H9 (cell line): ENCODE results near the gene NPHP4. TPM values are rescaled to one million over a fixed set of nuclear protein-coding genes. Genes with fewer than 3 reads are reported as not detected.

Source experiments
- DNase-seq: peaks from one replicate; pipeline ENCODE4 v3.0.0-alpha.2; 2017
- H2AFZ ChIP-seq: one replicate; pipeline ENCODE4 v1.6.1; 2013; ENCODE audit warnings: mild to moderate bottlenecking, low read length, control low read depth, moderate library complexity
- H2AK5ac ChIP-seq: 2 replicates; pipeline ENCODE4 v1.6.1; 2013; ENCODE audit warnings: low read length, control low read depth, mixed read lengths; ENCODE audit not compliant: insufficient read length
- H2BK120ac ChIP-seq: one replicate; pipeline ENCODE4 v1.6.1; 2013; ENCODE audit warnings: low read depth, mild to moderate bottlenecking, low read length, control low read depth, inconsistent platforms; ENCODE audit not compliant: poor library complexity, severe bottlenecking
- H2BK12ac ChIP-seq: 2 replicates; pipeline ENCODE4 v1.6.1; 2013; ENCODE audit warnings: low read length, control low read depth, mixed read lengths, low read depth; ENCODE audit not compliant: insufficient read length
- H2BK15ac ChIP-seq: 2 replicates; pipeline ENCODE4 v1.6.1; 2013; ENCODE audit warnings: low read depth, low read length, control low read depth
- H2BK20ac ChIP-seq: one replicate; pipeline ENCODE4 v1.6.1; 2013; ENCODE audit warnings: low read depth, mild to moderate bottlenecking, low read length, control low read depth, inconsistent platforms; ENCODE audit not compliant: poor library complexity, severe bottlenecking
- H2BK5ac ChIP-seq: 2 replicates; pipeline ENCODE4 v1.6.1; 2013; ENCODE audit warnings: low read length, control low read depth, mixed read lengths; ENCODE audit not compliant: insufficient read length
- H3K14ac ChIP-seq: 2 replicates; pipeline ENCODE4 v1.6.1; 2013; ENCODE audit warnings: low read length, control low read depth; ENCODE audit not compliant: insufficient read depth
- H3K18ac ChIP-seq: 2 replicates; pipeline ENCODE4 v1.6.1; 2013; ENCODE audit warnings: low read depth, mild to moderate bottlenecking, mixed read lengths, low read length, control low read depth; ENCODE audit not compliant: insufficient read length
- H3K23ac ChIP-seq: 2 replicates; pipeline ENCODE4 v1.6.1; 2013; ENCODE audit warnings: low read length, control low read depth, mixed read lengths, low read depth; ENCODE audit not compliant: insufficient read length
- H3K23me2 ChIP-seq: 2 replicates; pipeline ENCODE4 v1.6.1; 2013; ENCODE audit warnings: low read depth, mild to moderate bottlenecking, mixed read lengths, low read length, control low read depth; ENCODE audit not compliant: insufficient read length, poor library complexity, severe bottlenecking
- H3K27ac ChIP-seq: 2 replicates; pipeline ENCODE4 v1.5.1; 2013; ENCODE audit warnings: low read length, control low read depth, mixed read lengths, low read depth; ENCODE audit not compliant: insufficient read length
- H3K27me3 ChIP-seq: 2 replicates; pipeline ENCODE4 v1.6.1; 2013; ENCODE audit warnings: low read length, control low read depth, inconsistent platforms; ENCODE audit not compliant: insufficient read depth
- H3K4ac ChIP-seq: 2 replicates; pipeline ENCODE4 v1.6.1; 2013; ENCODE audit warnings: low read depth, mild to moderate bottlenecking, control low read depth, inconsistent platforms, low read length, moderate library complexity
- H3K4me1 ChIP-seq: 2 replicates; pipeline ENCODE4 v1.6.1; 2013; ENCODE audit warnings: low read length, control low read depth, inconsistent platforms; ENCODE audit not compliant: insufficient read depth
- H3K4me2 ChIP-seq: 2 replicates; pipeline ENCODE4 v1.6.1; 2013; ENCODE audit warnings: low read length, control low read depth, mixed read lengths; ENCODE audit not compliant: insufficient read length, insufficient read depth
- H3K56ac ChIP-seq: 2 replicates; pipeline ENCODE4 v1.6.1; 2013; ENCODE audit warnings: low read depth, mild to moderate bottlenecking, mixed read lengths, low read length, control low read depth; ENCODE audit not compliant: insufficient read length
- H3K79me1 ChIP-seq: 2 replicates; pipeline ENCODE4 v1.6.1; 2013; ENCODE audit warnings: low read depth, mild to moderate bottlenecking, moderate library complexity, low read length, control low read depth, inconsistent platforms; ENCODE audit not compliant: insufficient read depth, poor library complexity, severe bottlenecking
- H3K79me2 ChIP-seq: 2 replicates; pipeline ENCODE4 v1.6.1; 2013; ENCODE audit warnings: low read length, control low read depth, inconsistent platforms; ENCODE audit not compliant: insufficient read depth
- H3K9ac ChIP-seq: 2 replicates; pipeline ENCODE4 v1.6.1; 2013; ENCODE audit warnings: low read length, control low read depth, mixed read lengths; ENCODE audit not compliant: insufficient read length; ENCODE audit errors: extremely low read depth
- H3K9me3 ChIP-seq: one replicate; pipeline ENCODE4 v1.6.1; 2013; ENCODE audit warnings: low read depth, low read length, inconsistent platforms; ENCODE audit not compliant: control insufficient read depth
- H3T11ph ChIP-seq: one replicate; pipeline ENCODE4 v1.6.1; 2013; ENCODE audit warnings: mild to moderate bottlenecking, low read length, control low read depth, inconsistent platforms
- H4K20me1 ChIP-seq: one replicate; pipeline ENCODE4 v1.6.1; 2013; ENCODE audit not compliant: control insufficient read depth, insufficient read length, insufficient read depth
- H4K5ac ChIP-seq: 2 replicates; pipeline ENCODE4 v1.6.1; 2013; ENCODE audit warnings: low read depth, mild to moderate bottlenecking, mixed read lengths, low read length, control low read depth; ENCODE audit not compliant: insufficient read length
- H4K8ac ChIP-seq: replicated peaks from 2 replicates; pipeline ENCODE4 v1.6.1; 2013; ENCODE audit warnings: low read length, control low read depth, mixed read lengths, low read depth; ENCODE audit not compliant: insufficient read length
- H4K91ac ChIP-seq: 2 replicates; pipeline ENCODE4 v1.6.1; 2013; ENCODE audit warnings: low read depth, mild to moderate bottlenecking, moderate library complexity, mixed read lengths, low read length, control low read depth; ENCODE audit not compliant: insufficient read length
- H3K27ac Mint-ChIP-seq, 3 experiments: 2 replicates in 2 of 3; 3 replicates in 1 of 3; pipeline ENCODE4 v1.8.0; 2020 to 2021; ENCODE audit warnings: mixed read lengths in 3 of 3, mild to moderate bottlenecking in 1 of 3, moderate library complexity in 1 of 3
- H3K27me3 Mint-ChIP-seq: 2 replicates; pipeline ENCODE4 v1.8.0; 2021; ENCODE audit warnings: low read depth, mild to moderate bottlenecking, moderate library complexity, mixed read lengths
- H3K36me3 Mint-ChIP-seq, 3 experiments: 2 replicates in 2 of 3; 3 replicates in 1 of 3; pipeline ENCODE4 v1.8.0; 2020 to 2021; ENCODE audit warnings: low read depth in 3 of 3, mixed read lengths in 3 of 3; ENCODE audit not compliant: insufficient read depth in 1 of 3
- H3K4me1 Mint-ChIP-seq, 2 experiments: 2 replicates each; pipeline ENCODE4 v1.8.0; 2020; ENCODE audit warnings: mixed read lengths in 2 of 2
- H3K4me3 Mint-ChIP-seq, 2 experiments: 2 replicates in 1 of 2; 3 replicates in 1 of 2; pipeline ENCODE4 v1.8.0; 2020 to 2021; ENCODE audit warnings: mild to moderate bottlenecking in 2 of 2, mixed read lengths in 2 of 2, moderate library complexity in 1 of 2
- H3K9me3 Mint-ChIP-seq, 2 experiments: 2 replicates in 1 of 2; 3 replicates in 1 of 2; pipeline ENCODE4 v1.8.0; 2020; ENCODE audit warnings: mild to moderate bottlenecking in 2 of 2, mixed read lengths in 2 of 2, moderate library complexity in 1 of 2
- WGBS: extraction: QIAGEN DNeasy Blood & Tissue Kit; methylation state at CpG from one replicate; pipeline ENCODE4 v1.1.7; 2013; ENCODE audit warnings: missing lambda C conversion rate, low lambda C conversion rate, mixed read lengths; ENCODE audit not compliant: insufficient read length; ENCODE audit errors: extremely low coverage; 5-methylcytosine and 5-hydroxymethylcytosine counted together
- total RNA-seq: library from RNA; stranded (reverse); gene quantifications from 2 replicates; pipeline ENCODE4 v1.2.1, GENCODE V29; 2021
- TF ChIP-seq, protein P1 (sequence below): fragments of 200-600 bp; sonication (generic); conservative IDR thresholded peaks from 3 replicates; pipeline ENCODE4 v1.8.0; 2021; ENCODE audit warnings: antibody characterized with exemption, mild to moderate bottlenecking

NPHP4 gene
- total RNA-seq, 1 experiment from 2014 or later, result 17.6 TPM

DNA sequence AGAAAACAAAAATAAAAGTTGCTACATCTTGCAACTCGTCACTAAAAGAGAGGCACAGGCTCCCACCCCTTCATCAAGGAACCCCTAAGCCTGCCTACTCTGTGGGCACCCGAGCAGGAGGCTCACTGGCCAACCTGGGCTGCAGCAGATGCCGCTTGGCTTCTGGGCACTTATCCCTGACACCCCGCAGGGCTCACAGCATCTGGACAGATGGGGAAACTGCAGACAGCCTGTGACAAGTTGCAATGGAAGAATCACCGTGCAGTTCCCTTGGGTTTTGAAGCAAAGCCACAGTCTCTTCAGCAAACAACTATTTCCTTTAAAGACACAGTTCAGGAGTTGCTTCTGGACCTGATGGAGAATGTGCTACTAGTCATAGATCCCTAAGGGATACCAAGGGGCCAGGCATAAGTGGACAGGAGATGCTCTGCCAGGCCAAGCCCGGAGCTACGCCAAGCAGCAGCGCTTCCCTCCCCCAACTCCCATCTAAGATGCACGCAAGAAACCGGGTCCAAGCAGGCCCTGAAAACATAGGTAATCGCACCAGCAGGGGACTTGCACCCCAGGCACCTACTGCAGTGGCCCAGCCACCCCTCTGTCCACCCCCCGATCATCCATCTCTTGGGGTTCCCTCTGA, 170.6 kb downstream of the NPHP4 start:
- Histone ChIP-seq H3K79me2 (no peaks in the 10 kb centered on the region), H2AK5ac (no peak overlapping the region), H2BK120ac (no peak overlapping the region), H3K23me2 (no peaks in the 10 kb centered on the region), H3K14ac (no peak overlapping the region), H3K4me2 (no peak overlapping the region), H2BK15ac (no peak overlapping the region), H3K9me3 (no peaks in the 10 kb centered on the region), H4K8ac (no peak overlapping the region), H2BK5ac (no peak overlapping the region), H3K18ac (no peak overlapping the region), H2AFZ (no peak overlapping the region), H4K20me1 (no peaks in the 10 kb centered on the region), H2BK20ac (no peak overlapping the region), H2BK12ac (no peak overlapping the region), H4K91ac (no peak overlapping the region), H4K5ac (no peak overlapping the region), H3K23ac (no peak overlapping the region), H3K27me3 (no peaks in the 10 kb centered on the region), H3T11ph (no peak overlapping the region), H3K9ac (no peak overlapping the region), H3K27ac (no peak overlapping the region), H3K79me1 (no peaks in the 10 kb centered on the region), H3K4ac (no peak overlapping the region), H3K4me1 (no peaks in the 10 kb centered on the region), H3K56ac (no peak overlapping the region)
- TF ChIP-seq, protein P1, sequence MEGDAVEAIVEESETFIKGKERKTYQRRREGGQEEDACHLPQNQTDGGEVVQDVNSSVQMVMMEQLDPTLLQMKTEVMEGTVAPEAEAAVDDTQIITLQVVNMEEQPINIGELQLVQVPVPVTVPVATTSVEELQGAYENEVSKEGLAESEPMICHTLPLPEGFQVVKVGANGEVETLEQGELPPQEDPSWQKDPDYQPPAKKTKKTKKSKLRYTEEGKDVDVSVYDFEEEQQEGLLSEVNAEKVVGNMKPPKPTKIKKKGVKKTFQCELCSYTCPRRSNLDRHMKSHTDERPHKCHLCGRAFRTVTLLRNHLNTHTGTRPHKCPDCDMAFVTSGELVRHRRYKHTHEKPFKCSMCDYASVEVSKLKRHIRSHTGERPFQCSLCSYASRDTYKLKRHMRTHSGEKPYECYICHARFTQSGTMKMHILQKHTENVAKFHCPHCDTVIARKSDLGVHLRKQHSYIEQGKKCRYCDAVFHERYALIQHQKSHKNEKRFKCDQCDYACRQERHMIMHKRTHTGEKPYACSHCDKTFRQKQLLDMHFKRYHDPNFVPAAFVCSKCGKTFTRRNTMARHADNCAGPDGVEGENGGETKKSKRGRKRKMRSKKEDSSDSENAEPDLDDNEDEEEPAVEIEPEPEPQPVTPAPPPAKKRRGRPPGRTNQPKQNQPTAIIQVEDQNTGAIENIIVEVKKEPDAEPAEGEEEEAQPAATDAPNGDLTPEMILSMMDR, result no peak
- DNase-seq, result no peak
- Mint-ChIP-seq H3K4me3 (no peak overlapping the region), H3K27ac (peak overlapping the region in 1 of 3 experiments; percentile 9; a peak in 1 of 7 replicates), H3K36me3 (peaks cover 4 to 9% (median 6%) of the 10 kb centered on the region in 3 experiments; a peak in 5 of 7 replicates), H3K27me3 (peaks cover 14% of the 10 kb centered on the region), H3K9me3 (peaks cover 10 to 15% of the 10 kb centered on the region in 2 experiments), H3K4me1 (peaks cover 10 to 13% of the 10 kb centered on the region in 2 experiments)
- no CpG with 5 or more reads among the region's 12 CpGs for WGBS
